Lower leg skin (tissue), 3 donors: ENCODE measurements around the gene KDM4D.

ENCODE experiments used
- CTCF ChIP-seq, 3 donors: fragments of 450-650 bp; IDR thresholded peaks; one replicate each; pipeline ENCODE4 v1.5.1; 2016; ENCODE audit warnings: antibody characterized with exemption in 3 of 3, mild to moderate bottlenecking in 3 of 3, moderate library complexity in 2 of 3
- POLR2A ChIP-seq, 2 donors: fragments of 450-650 bp; IDR thresholded peaks; one replicate each; pipeline ENCODE4 v1.6.1; 2016 to 2017; ENCODE audit warnings: antibody characterized with exemption in 2 of 2, mild to moderate bottlenecking in 1 of 2, moderate library complexity in 1 of 2

DNA sequence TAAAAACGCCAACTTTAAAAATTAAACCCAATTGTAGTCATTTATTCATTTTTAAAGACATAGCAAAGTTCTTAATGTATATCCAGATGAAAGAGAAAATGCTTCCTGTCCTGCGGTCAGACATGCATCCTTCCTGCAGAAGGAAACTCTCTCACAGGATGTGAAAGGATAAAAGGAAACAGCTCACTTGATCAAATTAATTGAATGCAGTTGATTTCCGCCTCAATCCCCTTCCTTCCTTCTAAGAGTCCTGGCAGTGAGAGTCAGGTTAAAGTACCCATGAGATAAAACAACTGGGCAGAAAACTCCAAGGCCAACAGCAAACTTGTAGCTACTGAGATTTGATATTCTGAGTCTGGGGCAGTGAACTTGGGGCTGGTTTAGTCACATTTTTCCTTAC lies 38.7 kb upstream of the KDM4D start:
- TF ChIP-seq CTCF (IDR thresholded peaks at IDR 0.05) (no peak), POLR2A (IDR thresholded peaks at IDR 0.05) (no peak)
